Right lung (tissue), 10 donors: ENCODE measurements around the gene HS3ST2. TPM values are rescaled to one million over a fixed set of nuclear protein-coding genes. Genes with fewer than 3 reads are reported as not detected.

ENCODE experiments used
- DNase-seq, 2 donors: peaks; one replicate each; pipeline ENCODE4 v3.0.0-alpha.2; 2013
- long read RNA-seq, 8 donors: transcript quantifications; one replicate each; lab custom pipeline, GENCODE V29; 2026
- polyA plus RNA-seq, 5 donors: library from polyadenylated mRNA; unstranded; fragments of 120-200 nt; gene quantifications; one replicate each; pipeline versions ENCODE4 v1.2.1 to v1.2.3, GENCODE V29; 2013; ENCODE audit warnings: inconsistent platforms in 1 of 5, low replicate concordance in 1 of 5; ENCODE audit not compliant: insufficient read length in 5 of 5, insufficient read depth in 1 of 5

The HS3ST2 gene
- under 1 TPM in 1 of 5 donors, not detected in 4; 0.10 TPM for polyA plus RNA-seq
- long read RNA-seq, donor 1 = 0 reads
- long read RNA-seq, donor 2 = 0 reads
- long read RNA-seq, donor 3 = 0 reads
- long read RNA-seq, donor 4 = 0 reads
- long read RNA-seq, donor 5 = 0 reads
- long read RNA-seq, donor 6 = 0 reads
- long read RNA-seq, donor 7 = 0 reads
- long read RNA-seq, donor 8 = 0 reads

GRCh38 chr16:22813948-22814710 lies at the start of gene HS3ST2:
TSS of gene HS3ST2 (plus strand) at chr16:22814162. CDS start at chr16:22814611, 449 bp downstream.
- no peak for DNase-seq

GRCh38 chr16:22764662-22765327 lies 49.2 kb upstream of the HS3ST2 start:
- no peak for DNase-seq

DNA sequence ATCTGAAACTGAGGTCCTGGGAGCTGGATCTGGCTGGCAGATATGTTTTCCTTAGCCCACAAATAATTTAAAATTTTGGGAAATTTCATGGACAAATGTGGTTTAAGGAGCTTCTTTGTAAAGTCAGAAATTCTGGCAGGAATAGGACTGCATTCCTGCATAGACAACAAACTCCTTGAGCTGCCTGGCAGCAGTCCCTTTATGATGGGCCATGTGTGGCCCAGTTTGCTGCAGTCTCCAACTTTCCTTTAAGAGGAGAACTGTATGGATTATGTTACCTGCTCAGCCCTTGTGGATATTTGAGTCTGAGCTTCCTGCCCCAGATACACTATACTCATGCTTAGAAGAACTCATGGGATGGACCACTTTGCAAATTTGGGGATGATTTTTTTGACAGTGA lies 48.5 kb upstream of the HS3ST2 start:
- DNase-seq = no peak

- DNase-seq = no peak
These were observed 43.1 kb upstream of the HS3ST2 start for GRCh38 chr16:22770866-22771265.

DNA sequence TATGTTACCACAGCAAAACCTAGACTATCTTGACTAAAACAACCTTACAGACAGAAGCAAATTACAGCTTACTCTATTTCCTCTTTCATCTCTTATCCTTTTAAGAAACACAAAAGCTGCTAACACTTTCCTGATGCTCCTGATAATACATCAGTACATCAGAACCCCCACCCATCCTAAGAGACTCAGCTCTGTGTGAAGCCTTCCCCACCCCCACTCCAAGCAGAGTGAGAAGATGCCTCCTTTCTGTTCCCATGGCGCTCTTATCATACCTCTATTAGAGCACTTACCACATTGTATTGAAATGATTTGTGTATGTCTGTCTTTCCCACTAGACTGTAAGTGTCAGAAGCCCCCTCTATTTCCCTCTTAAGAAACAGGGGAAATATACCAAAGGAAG lies 42.4 kb upstream of the HS3ST2 start:
- DNase-seq = no peak

DNA sequence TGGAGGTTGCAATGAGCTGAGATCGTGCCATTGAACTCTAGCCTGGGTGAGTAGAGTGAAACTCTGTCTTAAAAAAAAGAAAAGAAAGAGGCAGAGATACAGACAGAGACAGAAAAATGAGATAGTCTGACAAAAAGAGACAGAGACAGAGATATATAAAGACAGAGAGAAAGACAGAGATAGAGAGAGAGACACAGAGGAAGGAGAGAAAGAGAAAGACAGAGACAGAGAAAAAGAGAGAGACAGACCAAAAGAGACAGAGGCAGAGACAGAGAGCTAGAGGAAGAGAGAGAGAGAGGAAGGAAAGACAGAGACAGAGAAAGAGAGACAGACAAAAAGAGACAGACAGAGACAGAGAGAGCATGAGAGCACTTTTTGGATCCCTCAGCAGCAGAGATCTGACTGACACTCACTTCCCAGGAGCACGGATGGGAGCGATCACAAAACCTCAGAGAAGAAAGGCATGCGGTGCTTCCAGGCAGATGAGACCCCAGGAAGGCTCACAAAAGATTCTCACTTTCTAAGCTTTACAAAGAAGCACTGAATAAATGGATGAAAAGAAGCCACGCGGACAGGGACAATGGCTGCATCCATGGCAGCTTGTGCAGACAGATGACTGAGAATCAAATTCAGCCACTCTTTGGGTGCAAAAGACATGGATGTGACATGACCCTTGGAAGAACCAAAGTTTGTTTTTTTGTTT lies 38.6 kb upstream of the HS3ST2 start:
- no peak for DNase-seq

GRCh38 chr16:22781480-22781879 lies 32.5 kb upstream of the HS3ST2 start:
- DNase-seq = no peak

- no peak for DNase-seq
These were observed 31.6 kb upstream of the HS3ST2 start for GRCh38 chr16:22782314-22782713.

- DNase-seq = no peak
These were observed 29.2 kb upstream of the HS3ST2 start for GRCh38 chr16:22784690-22785214.

DNA sequence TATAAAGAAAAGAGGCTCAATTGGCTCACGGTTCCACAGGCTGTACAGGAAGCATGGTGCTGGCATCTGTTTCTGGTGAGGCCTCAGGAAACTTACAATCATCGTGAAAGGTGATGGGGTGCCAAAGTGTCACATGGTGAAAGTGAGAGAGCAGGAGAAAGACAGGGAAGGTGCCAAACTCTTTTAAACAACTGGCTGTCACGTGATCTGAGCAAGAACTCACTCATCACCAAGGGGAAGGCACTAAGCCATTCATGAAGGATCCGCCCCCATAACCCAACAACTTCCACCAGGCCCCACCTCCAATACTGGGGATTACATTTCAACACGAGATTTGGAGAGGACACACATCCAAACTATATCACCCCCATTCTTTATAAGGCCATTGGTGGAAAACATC lies 28.4 kb upstream of the HS3ST2 start:
- no peak for DNase-seq

DNA sequence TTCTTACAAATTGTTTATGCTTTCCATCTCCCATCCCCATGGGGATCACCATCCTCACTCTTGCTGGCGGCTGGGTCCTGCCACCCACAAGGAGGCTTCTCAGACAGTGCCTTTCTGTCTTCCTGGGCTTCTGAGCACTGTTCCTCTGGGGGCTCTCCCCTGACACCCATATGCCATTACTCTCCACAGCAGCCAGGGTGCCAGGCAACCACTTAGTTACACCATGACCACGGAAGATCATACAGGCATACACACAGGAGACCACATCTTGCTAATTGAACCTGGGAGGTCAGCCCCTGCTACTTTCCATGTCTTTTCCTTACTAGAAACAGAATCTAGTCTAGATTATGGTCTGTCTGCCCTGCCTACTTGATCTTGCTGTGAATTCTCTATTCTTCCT lies 27.7 kb upstream of the HS3ST2 start:
- no peak for DNase-seq

DNA sequence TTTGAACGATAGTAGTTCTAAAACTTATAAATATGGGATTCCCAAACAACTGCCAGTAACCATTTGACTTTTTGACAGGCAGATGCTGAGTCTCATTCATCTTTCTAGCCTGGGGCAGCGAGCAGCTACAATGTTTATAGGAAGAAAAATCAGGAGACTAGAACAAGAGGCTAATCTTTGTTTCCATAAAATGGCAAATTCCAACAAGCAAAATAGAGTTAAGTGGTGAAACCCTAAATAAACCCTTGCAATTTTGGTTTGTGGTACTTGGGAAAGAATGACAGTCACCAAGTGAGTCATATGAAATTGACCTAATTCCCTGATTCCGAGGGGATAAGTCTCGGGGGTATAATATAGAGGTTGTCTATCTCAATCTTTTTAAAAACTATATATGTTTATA lies 27.3 kb upstream of the HS3ST2 start:
- no peak for DNase-seq

DNA sequence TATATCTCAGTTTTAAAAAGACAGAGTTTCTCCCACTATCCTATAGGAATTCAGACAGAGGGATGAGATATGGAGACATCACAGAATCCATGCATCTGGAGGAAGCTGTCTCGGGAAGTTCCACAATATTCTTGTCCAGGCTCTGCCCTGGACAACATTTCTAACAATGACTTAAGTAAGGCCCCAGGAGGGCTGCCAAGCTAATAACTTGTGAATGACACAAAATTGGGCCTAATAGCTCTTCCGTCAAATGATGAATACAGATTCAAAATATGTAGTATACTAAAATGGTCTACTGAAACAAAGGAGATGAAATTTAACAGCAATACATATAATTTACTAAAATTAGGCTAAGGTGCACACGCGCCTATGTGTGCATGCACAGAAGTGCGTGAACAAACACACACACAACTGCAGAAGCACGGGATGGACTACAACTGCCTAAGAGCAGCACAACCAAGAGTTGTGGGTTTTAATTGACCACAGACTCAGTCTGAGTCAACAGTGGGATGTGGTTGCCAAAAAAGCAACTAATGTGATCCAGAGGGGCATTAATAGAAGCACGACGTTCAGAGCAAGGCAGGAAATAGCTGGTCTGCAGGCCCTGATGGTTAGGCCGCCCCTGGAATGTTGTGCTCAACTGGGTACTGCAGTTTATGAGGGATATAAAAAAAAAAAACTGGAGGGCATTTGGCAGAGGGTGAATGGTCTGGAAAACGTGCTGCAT lies 26.3 kb upstream of the HS3ST2 start:
- DNase-seq = no peak

- DNase-seq = no peak
These were observed 25.8 kb upstream of the HS3ST2 start for GRCh38 chr16:22788193-22788530.

DNA sequence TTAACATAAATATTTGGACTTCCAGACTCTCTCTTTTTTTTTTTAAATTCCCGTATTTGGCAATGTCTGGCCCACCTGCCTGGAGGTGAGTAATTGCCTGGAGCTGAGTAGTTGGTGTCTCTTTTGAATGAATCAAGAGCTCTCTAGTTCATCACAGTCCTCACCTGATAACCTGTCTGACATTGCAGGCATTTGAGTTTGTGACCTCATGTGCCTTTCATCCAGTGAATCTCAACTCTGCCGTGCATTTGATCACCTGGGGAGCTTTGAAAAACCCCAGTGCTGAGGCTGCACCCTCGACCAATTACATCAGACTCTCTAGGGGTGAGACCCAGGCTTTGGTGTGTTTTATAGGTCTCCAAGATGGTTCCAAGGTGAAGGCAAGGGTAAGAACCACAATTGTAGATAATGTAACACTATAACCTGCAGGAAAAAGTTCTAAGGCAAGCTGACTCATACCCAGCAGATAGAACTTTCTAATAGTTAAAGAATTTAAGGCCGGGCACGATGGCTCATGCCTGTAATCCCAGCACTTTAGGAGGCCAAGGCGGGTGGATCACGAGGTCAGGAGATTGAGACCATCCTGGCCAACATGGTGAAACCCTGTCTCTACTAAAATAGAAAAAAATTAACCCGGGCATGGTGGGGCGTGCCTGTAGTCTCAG lies 24.5 kb upstream of the HS3ST2 start:
- no peak for DNase-seq

- no peak for DNase-seq
These were observed 16.4 kb upstream of the HS3ST2 start for GRCh38 chr16:22797551-22797950.

GRCh38 chr16:22799113-22799512 lies 14.8 kb upstream of the HS3ST2 start:
- no peak for DNase-seq

GRCh38 chr16:22804893-22805292 lies 9.1 kb upstream of the HS3ST2 start:
- no peak for DNase-seq

DNA sequence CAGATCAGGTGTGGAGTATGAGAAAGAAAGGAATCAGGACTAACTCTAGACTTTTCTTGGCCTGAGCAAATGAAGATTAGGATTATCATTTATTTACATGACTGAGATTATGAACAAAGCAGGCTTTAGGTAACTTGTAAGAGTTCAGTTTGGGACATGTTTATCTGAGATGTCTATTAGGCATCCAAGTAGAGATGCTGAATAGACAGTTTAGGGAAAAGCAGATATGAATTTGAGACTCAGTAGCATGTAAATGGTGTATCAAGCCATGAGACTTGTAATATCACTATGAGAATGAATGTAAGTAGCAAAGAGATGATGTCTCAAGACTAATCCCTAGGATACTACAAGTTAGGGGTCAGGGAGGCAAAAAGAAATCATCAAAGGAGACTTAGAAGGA lies 8.6 kb upstream of the HS3ST2 start:
- no peak for DNase-seq

GRCh38 chr16:22806811-22807210 lies 7.2 kb upstream of the HS3ST2 start:
- DNase-seq = no peak

- DNase-seq = no peak
These were observed 3.7 kb upstream of the HS3ST2 start for GRCh38 chr16:22810226-22810625.
